ENCODE measurements around the gene SERPINB6. TPM values are rescaled to one million over a fixed set of nuclear protein-coding genes. Genes with fewer than 3 reads are reported as not detected.

Gene SERPINB6
- total RNA-seq, result 10 to 100 TPM; 19.7 to 60.5 (median 56.4) TPM
- polyA plus RNA-seq, result 10 to 100 TPM; 77.9 to 94.2 TPM
- total RNA-seq, result 35.1 reads per million, percentile 63 among the genes with 10 or more reads in this experiment

- POLR2A ChIA-PET, result interaction anchor here (0.6 to 2.0 kb wide), 12 partner anchors 9 to 129 kb away, joined by 3 to 33 read pairs (median 6); partner anchors contain the start of genes NQO2 and SERPINB9
- DNase-seq (peak in 8 of 9 donors; percentile 31 to 57 (median 44)), ATAC-seq (peak; percentile 70)
- H3K9me3 ChIP-seq (ENCODE audit: control insufficient read depth in 2 of 3, low read length in 3 of 3), result no peaks in the 10 kb centered on the region
- intact Hi-C loops (cut with micrococcal nuclease), result loop anchor here (1.0 to 2.0 kb wide), 6 partner anchors 15 to 39 kb away; no protein-coding TSS in a partner anchor
- no peaks in the 10 kb centered on the region for H3K36me3 ChIP-seq (ENCODE audit: control insufficient read depth in 2 of 3, insufficient read depth in 3 of 3, low read length in 3 of 3)
- H3K27ac Mint-ChIP-seq, result peak within 1 kb of the TSS; percentile 77 to 95 (median 93)
- peaks cover 0 to 66% (median 0%) of the 10 kb centered on the region in 5 donors for H3K27me3 Mint-ChIP-seq
- H3K4me1 Mint-ChIP-seq, result peaks cover 14 to 62% (median 48%) of the 10 kb centered on the region in 7 donors
- peak within 1 kb of the TSS; percentile 72 for H3K27ac ChIP-seq (ENCODE audit: low read depth, low read length)
- CTCF ChIA-PET, result interaction anchor here (0.8 to 1.2 kb wide), 2 partner anchors 17 to 39 kb away, joined by 3 to 4 read pairs; no protein-coding TSS in a partner anchor
- peak within 1 kb of the TSS; percentile 83 to 94 (median 91) for H3K4me3 Mint-ChIP-seq
- peaks cover 7 to 19% of the 10 kb centered on the region in 2 donors for H3K4me1 ChIP-seq (ENCODE audit: control insufficient read depth in 2 of 2, insufficient read depth in 2 of 2, low read length in 2 of 2)
- H3K27me3 ChIP-seq (ENCODE audit: control insufficient read depth in 2 of 2, insufficient read depth in 2 of 2, low read length in 2 of 2), result no peaks in the 10 kb centered on the region
- peaks cover 0 to 7% (median 0%) of the 10 kb centered on the region in 11 donors for H3K9me3 Mint-ChIP-seq
- peaks cover 0 to 3% (median 0%) of the 10 kb centered on the region in 5 donors for H3K36me3 Mint-ChIP-seq
- peak within 1 kb of the TSS; percentile 66 for H3K4me3 ChIP-seq (ENCODE audit: low read length)
These were observed at the start of gene SERPINB6 for GRCh38 chr6:2971420-2972218. SERPINB6 (minus strand) TSS chr6:2971567; CDS start chr6:2959332, 12,235 bp downstream.

GRCh38 chr6:3019749-3020320 is 48.5 kb upstream of the SERPINB6 start:
- Mint-ChIP-seq H3K27me3 (no peaks in the 10 kb centered on the region), H3K4me3 (no peak overlapping the region), H3K9me3 (no peaks in the 10 kb centered on the region), H3K4me1 (peaks cover 13 to 27% (median 21%) of the 10 kb centered on the region in 7 donors), H3K36me3 (peaks cover 0 to 50% (median 26%) of the 10 kb centered on the region in 5 donors), H3K27ac (peak overlapping the region in 3 of 9 donors; percentile 33 to 81 (median 66))
- Histone ChIP-seq H3K27ac (ENCODE audit: low read depth, low read length) (no peak overlapping the region), H3K4me3 (ENCODE audit: low read length) (no peak overlapping the region), H3K4me1 (ENCODE audit: control insufficient read depth in 2 of 2, insufficient read depth in 2 of 2, low read length in 2 of 2) (peaks cover 8 to 14% of the 10 kb centered on the region in 2 donors), H3K36me3 (ENCODE audit: control insufficient read depth in 2 of 3, insufficient read depth in 3 of 3, low read length in 3 of 3) (peaks cover 0 to 26% (median 0%) of the 10 kb centered on the region in 3 experiments), H3K9me3 (ENCODE audit: control insufficient read depth in 2 of 3, low read length in 3 of 3) (no peaks in the 10 kb centered on the region), H3K27me3 (ENCODE audit: control insufficient read depth in 2 of 2, insufficient read depth in 2 of 2, low read length in 2 of 2) (no peaks in the 10 kb centered on the region)
- POLR2A ChIA-PET, result interaction anchor here (0.7 to 1.7 kb wide), 5 partner anchors 10 to 34 kb away, joined by 3 to 5 read pairs (median 3); partner anchors contain the start of gene NQO2
- intact Hi-C loops (cut with micrococcal nuclease), result no loop called here
- DNase-seq, result no peak
- ATAC-seq, result no peak
- CTCF ChIA-PET, result interaction anchor here (0.7 kb wide), 1 partner anchor 18 kb away, joined by 3 read pairs; no protein-coding TSS in a partner anchor

GRCh38 chr6:3019065-3019464 is 47.7 kb upstream of the SERPINB6 start:
- no peak overlapping the region for H3K4me3 ChIP-seq (ENCODE audit: low read length)
- Mint-ChIP-seq H3K27me3 (no peaks in the 10 kb centered on the region), H3K9me3 (no peaks in the 10 kb centered on the region), H3K36me3 (peaks cover 0 to 56% (median 28%) of the 10 kb centered on the region in 5 donors), H3K27ac (peak overlapping the region in 4 of 9 donors; percentile 14 to 81 (median 48)), H3K4me1 (peaks cover 13 to 23% (median 15%) of the 10 kb centered on the region in 7 donors), H3K4me3 (no peak overlapping the region)
- H3K36me3 ChIP-seq (ENCODE audit: control insufficient read depth in 2 of 3, insufficient read depth in 3 of 3, low read length in 3 of 3), result peaks cover 0 to 32% (median 0%) of the 10 kb centered on the region in 3 experiments
- ChIA-PET CTCF (no interaction called here), POLR2A (interaction anchor here (1.1 to 1.6 kb wide), 3 partner anchors 10 to 34 kb away, joined by 3 to 4 read pairs (median 3); partner anchors contain the start of gene NQO2)
- H3K4me1 ChIP-seq (ENCODE audit: control insufficient read depth in 2 of 2, insufficient read depth in 2 of 2, low read length in 2 of 2), result peaks cover 1 to 7% of the 10 kb centered on the region in 2 donors
- H3K9me3 ChIP-seq (ENCODE audit: control insufficient read depth in 2 of 3, low read length in 3 of 3), result no peaks in the 10 kb centered on the region
- no peaks in the 10 kb centered on the region for H3K27me3 ChIP-seq (ENCODE audit: control insufficient read depth in 2 of 2, insufficient read depth in 2 of 2, low read length in 2 of 2)
- intact Hi-C loops (cut with micrococcal nuclease), result no loop called here
- no peak for DNase-seq
- no peak overlapping the region for H3K27ac ChIP-seq (ENCODE audit: low read depth, low read length)
- ATAC-seq, result no peak

- H3K27me3 ChIP-seq (ENCODE audit: control insufficient read depth in 2 of 2, insufficient read depth in 2 of 2, low read length in 2 of 2), result no peaks in the 10 kb centered on the region
- Mint-ChIP-seq H3K27ac (no peak overlapping the region), H3K9me3 (peaks cover 0 to 10% (median 2%) of the 10 kb centered on the region in 11 donors), H3K4me1 (peaks cover 0 to 13% (median 0%) of the 10 kb centered on the region in 7 donors), H3K36me3 (peaks cover 7 to 60% (median 42%) of the 10 kb centered on the region in 5 donors), H3K4me3 (no peak overlapping the region), H3K27me3 (no peaks in the 10 kb centered on the region)
- DNase-seq (no peak), ATAC-seq (no peak)
- H3K36me3 ChIP-seq (ENCODE audit: control insufficient read depth in 2 of 3, insufficient read depth in 3 of 3, low read length in 3 of 3), result peaks cover 0 to 40% (median 0%) of the 10 kb centered on the region in 3 experiments
- intact Hi-C loops (cut with micrococcal nuclease), result no loop called here
- no peak overlapping the region for H3K4me3 ChIP-seq (ENCODE audit: low read length)
- no peaks in the 10 kb centered on the region for H3K4me1 ChIP-seq (ENCODE audit: control insufficient read depth in 2 of 2, insufficient read depth in 2 of 2, low read length in 2 of 2)
- ChIA-PET CTCF (no interaction called here), POLR2A (no interaction called here)
- H3K9me3 ChIP-seq (ENCODE audit: control insufficient read depth in 2 of 3, low read length in 3 of 3), result peaks cover 0 to 1% (median 0%) of the 10 kb centered on the region in 3 experiments
- H3K27ac ChIP-seq (ENCODE audit: low read depth, low read length), result no peak overlapping the region
These were observed 45.9 kb upstream of the SERPINB6 start for GRCh38 chr6:3017304-3017703.

GRCh38 chr6:3016473-3017280 is 45.3 kb upstream of the SERPINB6 start:
- H3K4me3 ChIP-seq (ENCODE audit: low read length), result no peak overlapping the region
- peaks cover 0 to 6% (median 0%) of the 10 kb centered on the region in 3 experiments for H3K9me3 ChIP-seq (ENCODE audit: control insufficient read depth in 2 of 3, low read length in 3 of 3)
- ATAC-seq, result no peak
- no peak overlapping the region for H3K27ac Mint-ChIP-seq
- H3K27me3 ChIP-seq (ENCODE audit: control insufficient read depth in 2 of 2, insufficient read depth in 2 of 2, low read length in 2 of 2), result no peaks in the 10 kb centered on the region
- no peaks in the 10 kb centered on the region for H3K4me1 ChIP-seq (ENCODE audit: control insufficient read depth in 2 of 2, insufficient read depth in 2 of 2, low read length in 2 of 2)
- peaks cover 10 to 66% (median 48%) of the 10 kb centered on the region in 5 donors for H3K36me3 Mint-ChIP-seq
- intact Hi-C loops (cut with micrococcal nuclease), result no loop called here
- ChIA-PET CTCF (no interaction called here), POLR2A (interaction anchor here (1.2 kb wide), 1 partner anchor 16 kb away, joined by 5 read pairs; no protein-coding TSS in a partner anchor)
- no peaks in the 10 kb centered on the region for H3K27me3 Mint-ChIP-seq
- H3K27ac ChIP-seq (ENCODE audit: low read depth, low read length), result no peak overlapping the region
- peaks cover 0 to 13% (median 0%) of the 10 kb centered on the region in 7 donors for H3K4me1 Mint-ChIP-seq
- DNase-seq, result no peak
- no peak overlapping the region for H3K4me3 Mint-ChIP-seq
- peaks cover 0 to 16% (median 7%) of the 10 kb centered on the region in 11 donors for H3K9me3 Mint-ChIP-seq
- H3K36me3 ChIP-seq (ENCODE audit: control insufficient read depth in 2 of 3, insufficient read depth in 3 of 3, low read length in 3 of 3), result peaks cover 0 to 43% (median 0%) of the 10 kb centered on the region in 3 experiments

Measured in naive thymus-derived CD4-positive, alpha-beta T cell (primary cell).